GM19455 (cell line): ENCODE measurements around the gene MBOAT1.
A peak's percentile ranks its signal among the peaks of the same experiment; 100 is the strongest.

ENCODE experiments used
- ATAC-seq: cut with Tn5 transposase; IDR thresholded peaks from one replicate; pipeline ENCODE4 v1.9.1; 2021; ENCODE audit not compliant: unreplicated experiment

MBOAT1 gene

DNA sequence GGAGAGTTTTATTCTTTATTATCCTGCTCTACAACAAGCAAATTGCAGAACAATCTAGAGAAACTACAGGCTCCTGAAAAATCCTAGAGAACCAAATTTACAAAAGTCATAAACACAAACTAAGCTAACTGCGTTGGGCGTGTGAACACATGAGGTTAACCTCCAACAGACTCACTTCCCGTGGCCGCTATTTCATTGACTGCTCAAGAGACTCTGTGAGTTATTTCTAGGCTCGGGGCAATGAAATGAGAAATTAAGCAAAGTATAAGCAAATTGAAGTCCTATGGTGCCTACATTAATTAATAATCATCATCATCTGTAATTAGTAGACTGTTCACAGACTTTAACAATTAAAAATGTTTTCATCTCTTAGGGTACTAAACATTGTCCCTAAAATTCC, 100.0 kb downstream of the MBOAT1 start:
- no peak for ATAC-seq

DNA sequence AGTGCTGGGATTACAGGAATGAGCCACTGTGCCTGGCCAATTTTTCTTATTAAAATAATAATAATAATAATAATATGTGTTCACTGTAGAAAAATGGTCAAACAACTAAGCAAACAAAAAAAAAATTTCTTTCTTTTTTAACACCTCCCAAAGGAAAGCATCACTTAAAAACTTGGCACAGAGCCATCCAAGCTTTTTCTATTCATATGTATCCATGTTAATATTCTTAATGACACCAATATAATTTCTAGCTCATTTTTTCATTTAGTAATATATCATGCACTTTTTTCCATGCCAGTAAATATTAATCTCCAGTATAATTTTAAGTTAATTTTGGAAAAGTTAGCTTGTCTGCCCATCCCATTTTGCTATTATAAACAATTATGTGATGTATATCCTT, 101.8 kb downstream of the MBOAT1 start:
- no peak for ATAC-seq

GRCh38 chr6:20109526-20109925, 102.7 kb downstream of the MBOAT1 start:
- ATAC-seq = no peak

DNA sequence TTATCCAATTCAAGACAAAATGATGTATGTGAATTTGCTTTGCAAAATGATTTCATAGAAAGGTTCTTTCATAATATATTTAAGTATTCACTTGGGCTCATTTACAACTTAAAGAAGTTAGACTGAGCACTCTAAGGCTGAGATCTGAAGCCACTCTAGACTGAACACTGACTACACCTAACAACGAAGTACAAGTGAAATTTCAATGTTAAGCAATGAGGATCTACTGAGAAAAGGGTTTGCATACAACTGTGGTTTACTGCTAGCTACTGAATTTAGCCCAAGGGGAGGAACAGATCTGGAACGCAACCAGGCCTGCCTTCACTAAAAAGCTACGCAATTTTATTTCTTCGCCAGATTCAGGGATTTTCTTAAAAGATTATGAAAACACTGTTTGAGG, 106.4 kb downstream of the MBOAT1 start:
- ATAC-seq = no peak

DNA sequence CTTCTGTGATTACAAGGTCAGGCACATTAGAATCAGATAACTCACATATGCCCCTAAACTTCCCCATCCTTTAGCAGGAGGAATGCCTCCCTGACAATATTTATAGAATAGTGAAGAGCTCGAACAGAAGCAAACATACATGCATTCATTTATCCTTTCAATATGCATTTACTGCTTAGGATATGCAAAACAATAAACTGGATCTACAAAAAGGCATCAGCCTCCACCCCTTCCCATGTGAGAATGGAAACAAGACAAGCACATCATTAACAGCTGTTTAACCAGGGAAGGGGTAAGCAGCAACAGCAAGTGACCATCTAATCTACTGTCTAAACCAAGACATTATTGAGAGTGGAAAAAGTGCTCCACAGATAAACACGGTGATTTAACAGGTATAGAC, 107.6 kb downstream of the MBOAT1 start:
- no peak for ATAC-seq

- no peak for ATAC-seq
Measured at GRCh38 chr6:20102397-20103073, 109.7 kb downstream of the MBOAT1 start.

GRCh38 chr6:20099156-20099555, 113.1 kb downstream of the MBOAT1 start:
- no peak for ATAC-seq

- ATAC-seq = no peak
Measured at GRCh38 chr6:20098267-20098876, 113.9 kb downstream of the MBOAT1 start.

DNA sequence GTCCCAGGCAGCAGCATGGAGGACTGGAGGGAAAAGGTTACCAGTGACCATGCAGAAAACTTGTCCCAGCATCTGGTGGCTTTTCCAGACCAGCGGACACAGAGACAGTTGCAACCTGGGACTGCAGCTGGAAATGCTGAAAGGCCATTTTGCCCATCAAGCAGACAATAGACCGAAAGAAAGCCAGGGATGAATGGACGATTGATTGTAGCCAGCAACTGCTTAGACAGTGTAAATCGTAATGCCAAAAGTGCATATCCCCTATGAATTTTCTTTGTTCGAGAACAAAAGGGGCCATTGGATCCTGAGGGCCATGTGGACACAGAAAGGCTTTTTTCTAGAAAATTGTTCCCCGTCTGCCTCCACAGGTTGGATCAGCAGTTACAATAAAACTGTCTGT, 115.7 kb downstream of the MBOAT1 start:
- no peak for ATAC-seq

- ATAC-seq = no peak
Measured at GRCh38 chr6:20095436-20095835, 116.8 kb downstream of the MBOAT1 start.

- peak; percentile 60 for ATAC-seq
Measured at GRCh38 chr6:20092071-20092566, 120.2 kb downstream of the MBOAT1 start.

DNA sequence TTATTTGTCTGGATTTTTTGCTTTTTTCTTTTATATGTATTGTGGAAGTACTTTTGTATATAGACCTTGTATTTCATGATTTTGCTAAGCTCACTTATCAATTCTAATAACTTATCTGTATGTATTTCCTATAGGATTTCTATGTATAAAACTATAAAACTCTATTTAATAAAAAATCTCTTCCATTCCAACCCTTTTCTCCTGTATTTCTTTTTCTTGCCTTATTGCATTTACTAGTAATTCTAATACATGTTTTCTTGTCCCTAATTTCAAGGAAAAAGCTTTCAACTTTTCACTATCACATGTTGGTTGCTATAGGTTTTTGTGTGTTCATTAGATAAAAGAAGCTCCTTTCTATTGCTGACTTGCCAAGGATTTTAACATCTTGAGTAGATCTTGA, 125.3 kb downstream of the MBOAT1 start:
- ATAC-seq = no peak

DNA sequence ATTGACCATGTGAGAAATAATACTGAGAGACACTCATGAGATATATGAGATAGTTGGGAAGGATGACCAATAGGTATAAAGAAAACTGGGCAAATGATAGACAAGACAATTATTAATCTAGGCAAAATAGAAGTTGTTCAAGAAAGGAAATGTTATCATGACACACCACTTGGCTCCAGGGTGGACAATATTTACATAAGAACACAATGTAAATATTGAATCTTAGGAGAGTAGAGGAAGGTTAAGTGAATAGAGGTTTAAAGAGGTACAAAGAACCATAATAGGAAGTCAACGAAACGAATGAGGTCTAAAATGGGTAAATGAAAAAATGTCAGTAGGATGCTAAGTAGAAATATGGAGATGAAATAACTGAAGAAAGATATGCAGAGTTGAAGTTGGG, 126.5 kb downstream of the MBOAT1 start:
- ATAC-seq = no peak

DNA sequence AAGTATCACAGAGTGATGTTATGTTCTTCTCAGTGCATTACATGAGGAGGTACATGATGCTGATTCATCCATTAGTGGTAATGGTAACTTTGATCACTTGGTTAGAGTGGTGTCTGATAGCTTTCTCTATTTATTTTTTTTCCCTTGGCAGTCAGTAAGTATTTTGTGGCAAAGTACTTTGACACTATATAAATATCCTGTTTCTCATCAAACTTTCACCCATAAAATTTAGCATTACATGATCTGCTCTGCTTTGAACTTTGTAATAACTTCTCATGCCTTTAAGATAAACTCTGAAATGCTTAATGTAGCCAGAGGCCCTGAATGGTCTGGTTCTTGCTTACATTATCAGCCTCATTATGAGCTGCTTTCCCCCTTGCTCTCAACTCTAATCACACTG, 127.9 kb downstream of the MBOAT1 start:
- no peak for ATAC-seq

DNA sequence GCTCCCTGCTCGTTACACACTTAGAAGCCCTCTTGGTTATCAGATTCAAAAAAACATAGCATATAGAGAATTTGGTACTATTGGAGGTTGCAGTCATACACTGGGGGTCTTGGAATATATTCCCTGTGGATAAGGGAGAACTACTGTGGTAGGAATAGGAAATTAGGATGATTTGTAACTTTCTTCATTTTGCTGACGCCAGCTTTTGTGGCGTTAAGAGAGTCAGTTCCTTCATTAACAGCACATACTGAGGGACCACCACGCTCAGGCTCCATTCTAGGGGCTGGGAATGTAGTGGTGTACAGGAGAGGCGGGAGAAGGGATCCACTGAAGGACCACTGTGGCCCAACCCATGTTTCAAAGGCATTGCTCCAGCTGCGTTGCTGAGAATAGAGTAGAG, 140.3 kb downstream of the MBOAT1 start:
- no peak for ATAC-seq

DNA sequence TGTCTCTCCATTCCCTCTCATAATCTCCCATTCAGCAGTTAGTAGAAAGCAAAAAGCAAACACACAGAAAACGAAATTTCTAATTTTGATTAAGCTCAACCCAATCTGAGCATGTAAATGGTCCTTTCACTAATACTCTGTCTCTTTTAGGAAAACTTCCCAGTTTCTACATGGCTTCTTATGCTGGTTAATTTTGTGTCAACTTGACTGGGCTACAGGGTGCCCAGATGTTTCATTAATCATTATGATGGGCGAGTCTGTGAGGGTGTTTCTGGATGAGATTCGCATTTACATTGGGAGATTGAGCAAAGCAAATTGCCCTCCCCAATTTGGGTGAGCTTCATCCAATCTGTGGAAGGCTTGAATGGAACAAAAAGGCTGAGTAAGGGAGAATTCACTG, 142.2 kb downstream of the MBOAT1 start:
- ATAC-seq = no peak

GRCh38 chr6:20069021-20069522, 143.2 kb downstream of the MBOAT1 start:
- no peak for ATAC-seq

DNA sequence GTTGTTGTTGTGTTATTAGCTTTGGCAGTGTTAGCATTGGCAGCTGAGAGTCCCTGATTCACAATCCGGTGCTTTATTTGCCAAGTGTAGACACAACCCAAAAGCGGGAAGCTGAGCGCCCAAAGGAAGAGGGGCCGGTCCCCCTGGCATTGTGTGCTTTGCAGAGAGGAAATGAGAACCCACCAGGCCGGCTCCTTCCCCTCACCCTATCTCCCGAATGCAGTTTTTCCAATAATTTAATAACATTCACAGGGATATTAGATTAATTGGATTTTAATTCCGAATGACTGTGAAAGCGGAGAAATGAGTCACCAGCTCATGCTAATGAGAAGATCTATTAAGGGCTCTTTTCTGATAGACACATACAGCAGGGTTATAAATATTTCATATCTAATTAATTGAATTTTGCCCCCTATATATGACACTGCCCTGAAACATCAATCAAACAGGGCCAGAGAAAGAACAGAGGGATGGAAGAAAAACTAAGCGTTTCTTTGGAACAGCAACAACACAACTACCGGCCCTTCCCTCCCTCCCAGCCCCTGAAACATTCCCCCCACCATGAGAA, 143.8 kb downstream of the MBOAT1 start:
- no peak for ATAC-seq

DNA sequence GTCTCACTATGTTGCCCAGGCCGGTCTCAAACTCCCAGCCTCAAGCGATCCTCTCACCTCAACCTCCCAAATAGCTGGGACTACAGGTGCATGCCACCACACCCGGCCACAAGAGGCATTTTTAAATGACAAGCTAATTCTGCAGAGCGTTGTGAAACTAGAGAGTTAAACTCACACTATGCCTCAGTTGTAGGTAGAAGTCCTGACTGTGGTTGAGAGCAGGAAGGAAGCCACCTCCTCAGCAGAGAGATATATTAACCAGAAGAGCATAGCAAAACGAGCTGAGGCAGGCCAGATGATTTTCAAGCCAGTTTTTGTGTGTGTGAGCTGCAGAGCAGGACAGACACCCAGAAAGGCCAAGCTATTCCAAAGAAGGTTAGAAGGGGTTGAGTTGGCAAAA, 150.3 kb downstream of the MBOAT1 start:
- peak; percentile 58 for ATAC-seq

GRCh38 chr6:20060252-20060651, 152.0 kb downstream of the MBOAT1 start:
- no peak for ATAC-seq

- ATAC-seq = no peak
Measured at GRCh38 chr6:20058912-20059311, 153.4 kb downstream of the MBOAT1 start.
